Keratinocyte (primary cell): ENCODE measurements around the gene NMT1. TPM values are rescaled to one million over a fixed set of nuclear protein-coding genes. Genes with fewer than 3 reads are reported as not detected.

Source experiments
- DNase-seq: peaks from one replicate; pipeline ENCODE4 v3.0.0-alpha.2; 2011; ENCODE audit warnings: low read depth, missing footprints, low spot score
- FAIRE-seq: peaks from 2 replicates; lab custom pipeline; 2011; peaks lifted over from hg19 to GRCh38; lab: Jason Lieb, UNC
- H2AFZ ChIP-seq: 2 replicates; pipeline ENCODE4 v1.6.0; 2012; ENCODE audit warnings: low read length, control low read depth, inconsistent platforms; ENCODE audit not compliant: control insufficient read depth
- H3K27ac ChIP-seq: 2 replicates; pipeline ENCODE4 v1.5.1; 2011; ENCODE audit warnings: low read length; ENCODE audit not compliant: control insufficient read depth, insufficient read depth
- H3K27me3 ChIP-seq: 3 replicates; pipeline ENCODE4 v1.6.0; 2011; ENCODE audit warnings: low read length; ENCODE audit not compliant: control insufficient read depth, insufficient read depth; ENCODE audit errors: extremely low read depth
- H3K36me3 ChIP-seq, 2 experiments: 2 replicates in 1 of 2; 3 replicates in 1 of 2; pipeline ENCODE4 v1.5.1; 2011; ENCODE audit warnings: low read length in 2 of 2, mild to moderate bottlenecking in 1 of 2; ENCODE audit not compliant: control insufficient read depth in 2 of 2, insufficient read depth in 2 of 2; ENCODE audit errors: extremely low read depth in 1 of 2
- H3K4me1 ChIP-seq: 3 replicates; pipeline ENCODE4 v1.5.1; 2011; ENCODE audit warnings: low read length; ENCODE audit not compliant: control insufficient read depth, insufficient read depth; ENCODE audit errors: extremely low read depth
- H3K4me2 ChIP-seq: 3 replicates; pipeline ENCODE4 v1.6.0; 2011; ENCODE audit warnings: low read depth, low read length; ENCODE audit not compliant: control insufficient read depth, insufficient read depth; ENCODE audit errors: extremely low read depth
- H3K4me3 ChIP-seq, 3 experiments: fragments of 200-600 bp in 1 of 3; sonication (generic) in 1 of 3; 2 replicates in 2 of 3; 3 replicates in 1 of 3; pipeline ENCODE4 v1.5.1; 2011 to 2016; ENCODE audit warnings: low read length in 3 of 3, mild to moderate bottlenecking in 3 of 3, control low read depth in 2 of 3, inconsistent platforms in 1 of 3, low read depth in 1 of 3, mixed read lengths in 1 of 3, mixed run types in 1 of 3, moderate library complexity in 1 of 3; ENCODE audit not compliant: control insufficient read depth in 2 of 3, insufficient read depth in 2 of 3; ENCODE audit errors: extremely low read depth in 1 of 3
- H3K79me2 ChIP-seq: 2 replicates; pipeline ENCODE4 v1.6.0; 2012; ENCODE audit warnings: low read length; ENCODE audit not compliant: control insufficient read depth, insufficient read depth
- H3K9ac ChIP-seq: 3 replicates; pipeline ENCODE4 v1.6.0; 2011; ENCODE audit warnings: low read length; ENCODE audit not compliant: control insufficient read depth, insufficient read depth; ENCODE audit errors: extremely low read depth
- H3K9me1 ChIP-seq: 3 replicates; pipeline ENCODE4 v1.6.0; 2011; ENCODE audit warnings: low read length; ENCODE audit not compliant: control insufficient read depth, insufficient read depth; ENCODE audit errors: extremely low read depth
- H3K9me3 ChIP-seq: 2 replicates; pipeline ENCODE4 v1.5.1; 2012; ENCODE audit warnings: low read depth, low read length; ENCODE audit not compliant: control insufficient read depth
- H4K20me1 ChIP-seq: 3 replicates; pipeline ENCODE4 v1.6.0; 2011; ENCODE audit warnings: low read length; ENCODE audit not compliant: control insufficient read depth, insufficient read depth; ENCODE audit errors: extremely low read depth
- EZH2 ChIP-seq: IDR thresholded peaks from one replicate; pipeline ENCODE4 v1.6.1; 2012; ENCODE audit warnings: inconsistent platforms, mild to moderate bottlenecking, low read length, moderate library complexity
- dilution Hi-C: fragments of 300-500 bp; cut with MboI; formaldehyde crosslinking; loops from one replicate; pipeline ENCODE4 v1.7.0; 2020; ENCODE audit warnings: low sequenced_read_pairs; ENCODE audit not compliant: extremely low pct_ligation_motif_present
- polyA plus RNA-seq, 5 experiments: library from polyadenylated mRNA; depleted of rRNA in 3 of 5; stranded (reverse) in 3 of 5; stranded (forward) in 1 of 5; unstranded in 1 of 5; fragments of >200 nt; gene quantifications; 1 replicate in 1 of 5; 2 replicates in 3 of 5; 3 replicates in 1 of 5; pipeline versions ENCODE4 v1.2.1 to v1.2.3, GENCODE V29; 2011 to 2012; ENCODE audit warnings: missing spikeins in 2 of 5, low read depth in 1 of 5, low replicate concordance in 1 of 5
- TF ChIP-seq, protein P1 (sequence below), 3 experiments: IDR thresholded peaks in 1 of 3; conservative IDR thresholded peaks in 1 of 3; optimal IDR thresholded peaks in 1 of 3; 2 replicates in 2 of 3; 3 replicates in 1 of 3; pipeline versions ENCODE3 to v1.5.1; 2011; ENCODE audit warnings: low read length in 3 of 3, mild to moderate bottlenecking in 3 of 3, moderate library complexity in 2 of 3, control low read depth in 1 of 3, inconsistent platforms in 1 of 3; ENCODE audit not compliant: insufficient read depth in 2 of 3; ENCODE audit errors: extremely low read depth in 1 of 3

NMT1 gene
- polyA plus RNA-seq, 1 donor (not counting 4 experiments of a cell fraction or from before 2014, with no cell fraction given): 101 TPM

DNA sequence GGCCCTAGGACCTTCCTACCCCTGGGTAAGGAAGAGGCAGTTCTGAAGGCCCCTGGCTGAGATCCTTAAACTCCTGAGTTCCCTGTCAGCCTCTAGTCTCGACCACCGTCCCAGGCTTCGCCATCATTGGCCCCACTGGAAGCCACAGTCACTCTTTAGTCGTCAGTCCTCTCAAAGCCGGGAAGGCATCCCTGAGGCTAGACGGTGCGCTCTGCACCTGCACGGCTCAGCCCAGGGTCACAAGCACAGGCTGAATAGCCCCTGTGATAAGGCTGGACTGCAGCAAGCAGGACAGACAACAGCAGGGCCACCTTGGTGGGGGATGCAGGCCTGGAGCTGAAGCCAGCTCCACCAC, 83.9 kb downstream of the NMT1 start:
- peaks cover 4% of the 10 kb centered on the region for H4K20me1 ChIP-seq
- FAIRE-seq (no peak), DNase-seq (no peak)
- dilution Hi-C loops: no loop called here
- H3K79me2 ChIP-seq: peaks cover 16% of the 10 kb centered on the region
- H2AFZ ChIP-seq: peak overlapping the region; percentile 63
- no peaks in the 10 kb centered on the region for H3K9me1 ChIP-seq
- peaks cover 27% of the 10 kb centered on the region for H3K4me1 ChIP-seq
- H3K27me3 ChIP-seq: no peaks in the 10 kb centered on the region
- TF ChIP-seq, protein P1, sequence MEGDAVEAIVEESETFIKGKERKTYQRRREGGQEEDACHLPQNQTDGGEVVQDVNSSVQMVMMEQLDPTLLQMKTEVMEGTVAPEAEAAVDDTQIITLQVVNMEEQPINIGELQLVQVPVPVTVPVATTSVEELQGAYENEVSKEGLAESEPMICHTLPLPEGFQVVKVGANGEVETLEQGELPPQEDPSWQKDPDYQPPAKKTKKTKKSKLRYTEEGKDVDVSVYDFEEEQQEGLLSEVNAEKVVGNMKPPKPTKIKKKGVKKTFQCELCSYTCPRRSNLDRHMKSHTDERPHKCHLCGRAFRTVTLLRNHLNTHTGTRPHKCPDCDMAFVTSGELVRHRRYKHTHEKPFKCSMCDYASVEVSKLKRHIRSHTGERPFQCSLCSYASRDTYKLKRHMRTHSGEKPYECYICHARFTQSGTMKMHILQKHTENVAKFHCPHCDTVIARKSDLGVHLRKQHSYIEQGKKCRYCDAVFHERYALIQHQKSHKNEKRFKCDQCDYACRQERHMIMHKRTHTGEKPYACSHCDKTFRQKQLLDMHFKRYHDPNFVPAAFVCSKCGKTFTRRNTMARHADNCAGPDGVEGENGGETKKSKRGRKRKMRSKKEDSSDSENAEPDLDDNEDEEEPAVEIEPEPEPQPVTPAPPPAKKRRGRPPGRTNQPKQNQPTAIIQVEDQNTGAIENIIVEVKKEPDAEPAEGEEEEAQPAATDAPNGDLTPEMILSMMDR (optimal IDR thresholded peaks at IDR 0.05 in 1 of 3, IDR thresholded peaks at IDR 0.05 in 1 of 3, conservative IDR thresholded peaks at IDR 0.05 in 1 of 3; ENCODE audit: extremely low read depth in 1 of 3, insufficient read depth in 2 of 3, low read length in 3 of 3): no peak
- TF ChIP-seq EZH2: no peak
- H3K4me3 ChIP-seq: peak overlapping the region in 1 of 3 experiments; percentile 60
- H3K36me3 ChIP-seq: no peaks in the 10 kb centered on the region
- peak overlapping the region; percentile 79 for H3K9ac ChIP-seq
- H3K9me3 ChIP-seq: no peaks in the 10 kb centered on the region
- H3K4me2 ChIP-seq: peak overlapping the region; percentile 87
- H3K27ac ChIP-seq: no peak overlapping the region

DNA sequence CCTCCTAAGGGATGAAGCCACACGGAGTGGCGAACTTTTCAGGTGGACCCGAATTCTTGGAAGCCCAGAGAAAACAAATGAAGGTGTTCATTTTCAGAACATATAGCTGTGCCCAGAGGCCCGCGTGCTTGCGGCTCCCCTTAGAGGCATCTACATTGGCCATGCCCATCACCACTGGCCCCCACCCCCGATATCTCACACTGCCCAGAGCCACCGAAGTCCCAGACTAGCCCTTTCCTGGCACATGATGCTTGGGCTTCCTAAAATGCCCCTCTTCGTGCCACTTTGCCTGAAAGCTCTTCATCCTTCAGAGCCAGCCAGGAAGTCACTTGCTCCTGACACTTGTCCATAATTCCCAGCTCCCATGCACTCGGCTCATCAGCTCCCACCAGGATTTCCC, 85.0 kb downstream of the NMT1 start:
- H3K27ac ChIP-seq: peak overlapping the region; percentile 99
- dilution Hi-C loops: no loop called here
- H3K27me3 ChIP-seq: no peaks in the 10 kb centered on the region
- H3K9me1 ChIP-seq: no peaks in the 10 kb centered on the region
- no peak for DNase-seq
- H3K4me3 ChIP-seq: no peak overlapping the region
- H3K79me2 ChIP-seq: peaks cover 28% of the 10 kb centered on the region
- no peak overlapping the region for H3K4me2 ChIP-seq
- peaks cover 32% of the 10 kb centered on the region for H3K4me1 ChIP-seq
- H2AFZ ChIP-seq: no peak overlapping the region
- no peaks in the 10 kb centered on the region for H3K36me3 ChIP-seq
- no peak for FAIRE-seq
- H4K20me1 ChIP-seq: peaks cover 4% of the 10 kb centered on the region
- H3K9me3 ChIP-seq: no peaks in the 10 kb centered on the region
- H3K9ac ChIP-seq: no peak overlapping the region
- TF ChIP-seq, protein P1 (optimal IDR thresholded peaks at IDR 0.05 in 1 of 3, IDR thresholded peaks at IDR 0.05 in 1 of 3, conservative IDR thresholded peaks at IDR 0.05 in 1 of 3; ENCODE audit: extremely low read depth in 1 of 3, insufficient read depth in 2 of 3, low read length in 3 of 3): no peak
- TF ChIP-seq EZH2: no peak
